ENCODE results near the gene COL1A2. TPM values are rescaled to one million over a fixed set of nuclear protein-coding genes. Genes with fewer than 3 reads are reported as not detected.

COL1A2 gene
- total and polyA plus RNA-seq, 2 of the 4 experiments (the other 2 are of a cell fraction), result 1,211 to 4,454 TPM

GRCh38 chr7:94375691-94376090 is 19.0 kb upstream of the COL1A2 start:
- Histone ChIP-seq H4K5ac (ENCODE audit: low read depth, low read length) (peak overlapping the region; percentile 92), H2BK15ac (ENCODE audit: low read depth, low read length) (peak overlapping the region; percentile 95), H4K91ac (ENCODE audit: insufficient read depth, low read depth, low read length) (peak overlapping the region; percentile 99), H3K4me1 (ENCODE audit: control insufficient read depth, insufficient read depth, low read length) (peaks cover 12% of the 10 kb centered on the region), H3K9me3 (ENCODE audit: control insufficient read depth, insufficient read depth, low read length) (no peaks in the 10 kb centered on the region), H2AK5ac (ENCODE audit: low read depth, low read length) (peak overlapping the region; percentile 93), H3K4me2 (ENCODE audit: low read depth, low read length) (peak overlapping the region; percentile 83), H3K9ac (ENCODE audit: low read depth, low read length) (peak overlapping the region; percentile 92), H3K36me3 (ENCODE audit: control insufficient read depth, insufficient read depth, low read length) (no peaks in the 10 kb centered on the region), H3K9me1 (ENCODE audit: insufficient read depth, low read length) (no peaks in the 10 kb centered on the region; the same call in 1 of the 2 replicates), H2BK120ac (ENCODE audit: low read depth, low read length) (peak overlapping the region; percentile 95), H3K79me1 (ENCODE audit: low read depth in 1 of 2, low read length in 2 of 2) (peaks cover 16 to 27% of the 10 kb centered on the region in 2 experiments; a peak in 3 of 4 replicates), H3K4ac (ENCODE audit: low read depth, low read length) (peak overlapping the region; percentile 90), H4K8ac (ENCODE audit: low read depth in 2 of 2, low read length in 2 of 2) (peak overlapping the region; percentile 84 to 95), H3K27ac (ENCODE audit: insufficient read depth, low read length) (peak overlapping the region; percentile 100), H2AK9ac (replicated peaks; ENCODE audit: low read depth, low read length, poor library complexity) (peak overlapping the region; percentile 6), H3K14ac (replicated peaks; ENCODE audit: low read depth, low read length) (peak overlapping the region; percentile 91), H4K20me1 (ENCODE audit: insufficient read depth, low read length) (no peaks in the 10 kb centered on the region), H3K56ac (ENCODE audit: extremely low read depth, insufficient read depth, low read length) (peak overlapping the region; percentile 100), H3K27me3 (ENCODE audit: control insufficient read depth, insufficient read depth, low read length) (no peaks in the 10 kb centered on the region), H2AFZ (replicated peaks; ENCODE audit: low read length, poor library complexity) (no peak overlapping the region), H3K18ac (ENCODE audit: low read depth, low read length) (peak overlapping the region; percentile 96), H3K23ac (ENCODE audit: low read depth, low read length) (peak overlapping the region; percentile 90), H3K4me3 (ENCODE audit: insufficient read depth, low read depth, low read length) (peak overlapping the region; percentile 33; the same call in 1 of the 2 replicates), H2BK5ac (ENCODE audit: low read depth, low read length, poor library complexity, severe bottlenecking) (peak overlapping the region; percentile 100), H2BK20ac (ENCODE audit: low read depth, low read length) (peak overlapping the region; percentile 94)
- BruUV-seq (replicated peaks), result no TSS peak
- intact Hi-C loops (cut with micrococcal nuclease), result loop anchor here (1.0 to 2.0 kb wide), 3 partner anchors 19 to 74 kb away; partner anchors contain the start of gene COL1A2
- WGBS, 2 experiments (ENCODE audit: extremely low coverage in 2 of 2, insufficient read length in 1 of 2), result no CpG with 5 or more reads among the region's 2 CpGs
- ChIA-PET CTCF (interaction anchor here (0.6 to 3.2 kb wide), 6 partner anchors 9 to 87 kb away, joined by 3 to 19 read pairs (median 4); no protein-coding TSS in a partner anchor), POLR2A (ENCODE audit: unreplicated experiment) (interaction anchor here (0.6 to 5.0 kb wide), 15 partner anchors 9 to 253 kb away, joined by 3 to 79 read pairs (median 8); partner anchors contain the start of gene COL1A2)
- DNase-seq (peak; percentile 98), ATAC-seq (ENCODE audit: low read depth) (peak; percentile 79)
- in situ Hi-C loops (cut with MboI; ENCODE audit: low sequenced_read_pairs), result no loop called here
- dilution Hi-C loops (cut with HindIII; ENCODE audit: low sequenced_read_pairs, unreplicated experiment), result no loop called here
- TF ChIP-seq USF2 (IDR thresholded peaks at IDR 0.05; ENCODE audit: low read depth, low read length) (no peak), SMC3 (IDR thresholded peaks at IDR 0.05; ENCODE audit: low read depth, low read length) (peak; percentile 24; the same call in 1 of the 2 replicates), CEBPB (IDR thresholded peaks at IDR 0.05; ENCODE audit: low read depth, low read length) (peak; percentile 65; the same call in 1 of the 2 replicates)
